IMR-90 (cell line): ENCODE measurements around the gene PTGES3. TPM values are rescaled to one million over a fixed set of nuclear protein-coding genes. Genes with fewer than 3 reads are reported as not detected.

Experiments
- ATAC-seq: fragments of 200-7000 bp; cut with Tn5 transposase; 2 replicates; pipeline ENCODE4 v1.9.1; 2020; ENCODE audit warnings: low read depth, mild to moderate bottlenecking, moderate library complexity
- BruUV-seq: library from RNA; stranded (reverse); fragments of 400-500 nt; replicated peaks from 2 replicates; lab custom pipeline; 2021; lab: Mats Ljungman, UMichigan
- CTCF ChIA-PET: fragments of 300-600 bp; formaldehyde crosslinking; extraction: SDS; loops from one replicate; lab custom pipeline; 2021; ENCODE audit warnings: antibody characterized with exemption; lab: Yijun Ruan, JAX
- POLR2A ChIA-PET: fragments of 300-600 bp; sonication (Branson Sonifier 250); formaldehyde crosslinking; loops from one replicate; lab custom pipeline; 2022; ENCODE audit warnings: antibody characterized with exemption; ENCODE audit not compliant: unreplicated experiment; lab: Charles Lee
- DNase-seq: peaks from one replicate; pipeline ENCODE4 v3.0.0; 2013
- H2AFZ ChIP-seq: replicated peaks from 2 replicates; pipeline ENCODE3; 2013; ENCODE audit warnings: low read length, mild to moderate bottlenecking; ENCODE audit not compliant: poor library complexity
- H2AK5ac ChIP-seq: 2 replicates; pipeline ENCODE4 v1.6.1; 2013; ENCODE audit warnings: low read depth, low read length, inconsistent platforms
- H2AK9ac ChIP-seq: replicated peaks from 2 replicates; pipeline ENCODE3; 2013; ENCODE audit warnings: mild to moderate bottlenecking, low read depth, low read length, moderate library complexity; ENCODE audit not compliant: poor library complexity
- H2BK120ac ChIP-seq: 2 replicates; pipeline ENCODE4 v1.6.1; 2013; ENCODE audit warnings: low read depth, low read length, inconsistent platforms
- H2BK15ac ChIP-seq: 3 replicates; pipeline ENCODE4 v1.6.1; 2013; ENCODE audit warnings: low read depth, low read length, inconsistent platforms
- H2BK20ac ChIP-seq: 2 replicates; pipeline ENCODE4 v1.6.1; 2013; ENCODE audit warnings: low read depth, mild to moderate bottlenecking, inconsistent platforms, low read length, moderate library complexity
- H2BK5ac ChIP-seq: 2 replicates; pipeline ENCODE4 v1.6.1; 2013; ENCODE audit warnings: mild to moderate bottlenecking, low read depth, low read length, inconsistent platforms; ENCODE audit not compliant: poor library complexity, severe bottlenecking
- H3K14ac ChIP-seq: replicated peaks from 2 replicates; pipeline ENCODE4 v1.6.1; 2013; ENCODE audit warnings: low read depth, low read length, inconsistent platforms
- H3K18ac ChIP-seq: 2 replicates; pipeline ENCODE4 v1.6.1; 2013; ENCODE audit warnings: low read depth, low read length, control low read depth
- H3K23ac ChIP-seq: 2 replicates; pipeline ENCODE4 v1.6.1; 2013; ENCODE audit warnings: low read depth, low read length, inconsistent platforms
- H3K27ac ChIP-seq: 2 replicates; pipeline ENCODE4 v1.5.1; 2013; ENCODE audit warnings: mild to moderate bottlenecking, control low read depth, low read length; ENCODE audit not compliant: insufficient read depth
- H3K27me3 ChIP-seq: 2 replicates; pipeline ENCODE4 v1.6.1; 2013; ENCODE audit warnings: low read length; ENCODE audit not compliant: control insufficient read depth, insufficient read depth
- H3K36me3 ChIP-seq: 2 replicates; pipeline ENCODE4 v1.6.1; 2013; ENCODE audit warnings: low read length, mixed read lengths; ENCODE audit not compliant: control insufficient read depth, insufficient read depth
- H3K4ac ChIP-seq: 2 replicates; pipeline ENCODE4 v1.6.1; 2013; ENCODE audit warnings: low read depth, low read length, inconsistent platforms
- H3K4me1 ChIP-seq: 2 replicates; pipeline ENCODE4 v1.6.1; 2013; ENCODE audit warnings: low read length, mixed read lengths; ENCODE audit not compliant: control insufficient read depth, insufficient read depth
- H3K4me2 ChIP-seq: 2 replicates; pipeline ENCODE4 v1.6.1; 2013; ENCODE audit warnings: low read depth, mild to moderate bottlenecking, control low read depth, low read length, moderate library complexity
- H3K4me3 ChIP-seq: 2 replicates; pipeline ENCODE4 v1.5.1; 2013; ENCODE audit warnings: low read depth, mild to moderate bottlenecking, control low read depth, low read length, moderate library complexity; ENCODE audit not compliant: insufficient read depth
- H3K56ac ChIP-seq: 2 replicates; pipeline ENCODE4 v1.6.1; 2013; ENCODE audit warnings: low read length, inconsistent platforms; ENCODE audit not compliant: insufficient read depth; ENCODE audit errors: extremely low read depth
- H3K79me1 ChIP-seq, 2 experiments: 2 replicates each; pipeline ENCODE4 v1.6.1; 2013; ENCODE audit warnings: low read length in 2 of 2, inconsistent platforms in 1 of 2, low read depth in 1 of 2
- H3K9ac ChIP-seq: 2 replicates; pipeline ENCODE4 v1.6.1; 2013; ENCODE audit warnings: low read depth, low read length, control low read depth
- H3K9me1 ChIP-seq: 2 replicates; pipeline ENCODE4 v1.6.1; 2013; ENCODE audit warnings: low read length, inconsistent platforms; ENCODE audit not compliant: insufficient read depth
- H3K9me3 ChIP-seq: 2 replicates; pipeline ENCODE4 v1.6.1; 2013; ENCODE audit warnings: low read length; ENCODE audit not compliant: control insufficient read depth, insufficient read depth
- H4K20me1 ChIP-seq: 2 replicates; pipeline ENCODE4 v1.6.1; 2013; ENCODE audit warnings: low read length, inconsistent platforms; ENCODE audit not compliant: insufficient read depth
- H4K5ac ChIP-seq: 2 replicates; pipeline ENCODE4 v1.6.1; 2013; ENCODE audit warnings: mild to moderate bottlenecking, low read depth, low read length, control low read depth
- H4K8ac ChIP-seq, 2 experiments: 2 replicates each; pipeline ENCODE4 v1.6.1; 2013; ENCODE audit warnings: low read depth in 2 of 2, low read length in 2 of 2, control low read depth in 1 of 2, inconsistent platforms in 1 of 2
- H4K91ac ChIP-seq: 2 replicates; pipeline ENCODE4 v1.6.1; 2013; ENCODE audit warnings: low read depth, low read length, inconsistent platforms; ENCODE audit not compliant: insufficient read depth
- BHLHE40 ChIP-seq: fragments of 150-350 bp; IDR thresholded peaks from 2 replicates; pipeline ENCODE4 v1.6.1; 2016; ENCODE audit warnings: mild to moderate bottlenecking, low read depth, low read length
- CHD1 ChIP-seq: IDR thresholded peaks from 2 replicates; pipeline ENCODE4 v1.6.1; 2012; ENCODE audit warnings: low read depth, low read length, improper control_type of control experiment
- CTCF ChIP-seq: conservative IDR thresholded peaks from 2 replicates; pipeline ENCODE4 v1.5.1; 2012; ENCODE audit warnings: mild to moderate bottlenecking, low read depth, low read length, improper control_type of control experiment
- FOS ChIP-seq: fragments of 150-350 bp; IDR thresholded peaks from 2 replicates; pipeline ENCODE4 v1.6.1; 2016; ENCODE audit warnings: low read depth, low read length
- MAZ ChIP-seq: IDR thresholded peaks from 2 replicates; pipeline ENCODE4 v1.6.1; 2012; ENCODE audit warnings: low read depth, mild to moderate bottlenecking, low read length, improper control_type of control experiment, moderate library complexity, borderline replicate concordance
- POLR2A ChIP-seq: IDR thresholded peaks from 2 replicates; pipeline ENCODE4 v1.6.1; 2012; ENCODE audit warnings: mild to moderate bottlenecking, low read depth, low read length
- RAD21 ChIP-seq: IDR thresholded peaks from 2 replicates; pipeline ENCODE4 v1.6.1; 2012; ENCODE audit warnings: low read length, improper control_type of control experiment
- RCOR1 ChIP-seq: IDR thresholded peaks from 2 replicates; pipeline ENCODE4 v1.6.1; 2012; ENCODE audit warnings: mild to moderate bottlenecking, low read length, improper control_type of control experiment; ENCODE audit not compliant: insufficient replicate concordance
- SMC3 ChIP-seq: fragments of 150-350 bp; IDR thresholded peaks from 2 replicates; pipeline ENCODE4 v1.6.1; 2016; ENCODE audit warnings: low read depth, mild to moderate bottlenecking, antibody characterized with exemption, low read length, moderate library complexity
- WGBS, 2 experiments: methylation state at CpG; one replicate each; pipeline versions ENCODE4 v1.1.5 to v1.1.7; 2013; ENCODE audit warnings: missing lambda C conversion rate in 2 of 2; ENCODE audit not compliant: insufficient read length in 1 of 2; ENCODE audit errors: extremely low coverage in 2 of 2; 5-methylcytosine and 5-hydroxymethylcytosine counted together
- dilution Hi-C: fragments of 300-500 bp; cut with HindIII; formaldehyde crosslinking; loops from one replicate; pipeline ENCODE4 v1.14.3; 2018; ENCODE audit warnings: low sequenced_read_pairs; ENCODE audit not compliant: unreplicated experiment
- in situ Hi-C: fragments of 300-500 bp; cut with MboI; formaldehyde crosslinking; loops from 3 replicates; pipeline ENCODE4 v1.14.3; 2019; ENCODE audit warnings: low sequenced_read_pairs, inconsistent platforms, mixed read lengths
- intact Hi-C: fragments of 100-400 bp; cut with micrococcal nuclease; formaldehyde crosslinking; loops from 2 replicates; pipeline ENCODE4 v1.10.0; 2022
- polyA plus RNA-seq, 3 experiments: library from polyadenylated mRNA; depleted of rRNA; stranded (reverse); fragments of >200 nt; gene quantifications; 2 replicates each; pipeline ENCODE4 v1.2.3, GENCODE V29; 2012; ENCODE audit warnings: low replicate concordance in 1 of 3
- total RNA-seq: library from RNA; depleted of rRNA; stranded (reverse); fragments of >200 nt; gene quantifications from 2 replicates; pipeline ENCODE4 v1.2.3, GENCODE V29; 2012

PTGES3 gene
- total and polyA plus RNA-seq, 2 of the 4 experiments (the other 2 are of a cell fraction): 42.7 to 73.2 TPM

- Histone ChIP-seq H3K18ac (peak overlapping the region; percentile 53), H2AFZ (peak overlapping the region; percentile 96), H3K4me1 (peaks cover 14% of the 10 kb centered on the region), H2BK20ac (peak overlapping the region; percentile 44), H3K36me3 (peaks cover 20% of the 10 kb centered on the region), H2AK5ac (peak overlapping the region; percentile 98), H2AK9ac (peak overlapping the region; percentile 100), H4K91ac (peak overlapping the region; percentile 93), H3K27me3 (no peaks in the 10 kb centered on the region), H3K4me2 (peak overlapping the region; percentile 94), H3K9me1 (peaks cover 19% of the 10 kb centered on the region), H3K56ac (peak overlapping the region; percentile 81), H2BK120ac (peak overlapping the region; percentile 67), H3K14ac (peak overlapping the region; percentile 91), H3K9me3 (no peaks in the 10 kb centered on the region), H3K23ac (peak overlapping the region; percentile 98), H4K8ac (peak overlapping the region; percentile 69 to 83), H3K9ac (peak overlapping the region; percentile 90), H2BK5ac (peak overlapping the region; percentile 87), H4K20me1 (peaks cover 51% of the 10 kb centered on the region), H3K4ac (peak overlapping the region; percentile 95), H3K4me3 (peak overlapping the region; percentile 69), H3K27ac (peak overlapping the region; percentile 84), H3K79me1 (peaks cover 19 to 59% of the 10 kb centered on the region in 2 experiments), H2BK15ac (peak overlapping the region; percentile 72; the same call in 2 of the 3 replicates), H4K5ac (peak overlapping the region; percentile 74)
- dilution Hi-C loops: no loop called here
- DNase-seq (peak; percentile 84), ATAC-seq (peak; percentile 30)
- no TSS peak for BruUV-seq
- TF ChIP-seq SMC3 (peak; percentile 29; the same call in 1 of the 2 replicates), CTCF (peak; percentile 60), MAZ (peak; percentile 52), RAD21 (peak; percentile 49), POLR2A (no peak), FOS (no peak), RCOR1 (no peak), BHLHE40 (no peak), CHD1 (no peak)
- CTCF ChIA-PET: interaction anchor here (0.6 to 2.5 kb wide), 4 partner anchors 14 to 121 kb away, joined by 3 to 27 read pairs (median 6); partner anchors contain the start of gene RBMS2
- 2% methylated on average over 11 of the region's 47 CpGs; no CpG with 5 or more reads in 1 of the 2 experiments for WGBS, 2 experiments
- POLR2A ChIA-PET: interaction anchor here (1.0 to 1.1 kb wide), 2 partner anchors 53 to 90 kb away, joined by 3 to 4 read pairs; partner anchors contain the start of gene PTGES3
- intact Hi-C loops: loop anchor here (5.0 kb wide), 1 partner anchor 38 kb away; no protein-coding TSS in a partner anchor
- in situ Hi-C loops: loop anchor here (10.0 kb wide), 1 partner anchor 370 kb away; the partner anchor contains the start of gene ZBTB39
Measured at GRCh38 chr12:56634837-56635791, 53.0 kb downstream of the PTGES3 start.
